Nephron progenitor cell (in vitro differentiated cells): ENCODE results near the gene THSD4.

Experiments
- DNase-seq: peaks from one replicate; pipeline ENCODE4 v3.0.0; 2021
- H3K27ac Mint-ChIP-seq: 2 replicates; pipeline ENCODE4 v1.8.0; 2021; ENCODE audit warnings: mild to moderate bottlenecking, moderate library complexity, mixed read lengths
- H3K27me3 Mint-ChIP-seq: 2 replicates; pipeline ENCODE4 v1.8.0; 2021; ENCODE audit warnings: mild to moderate bottlenecking, low read depth, mixed read lengths; ENCODE audit not compliant: poor library complexity
- H3K36me3 Mint-ChIP-seq: 2 replicates; pipeline ENCODE4 v1.8.0; 2021; ENCODE audit warnings: low read depth, mixed read lengths
- H3K4me1 Mint-ChIP-seq: 2 replicates; pipeline ENCODE4 v1.8.0; 2021; ENCODE audit warnings: mixed read lengths
- H3K4me3 Mint-ChIP-seq: 2 replicates; pipeline ENCODE4 v1.8.0; 2021; ENCODE audit warnings: mild to moderate bottlenecking, moderate library complexity, mixed read lengths
- H3K9me3 Mint-ChIP-seq: 2 replicates; pipeline ENCODE4 v1.8.0; 2021; ENCODE audit warnings: mild to moderate bottlenecking, moderate library complexity, mixed read lengths
- TF ChIP-seq, protein P1 (sequence below): fragments of 200-600 bp; sonication (generic); IDR thresholded peaks from 2 replicates; pipeline ENCODE4 v1.5.0; 2021; ENCODE audit warnings: antibody characterized with exemption

The THSD4 gene

DNA sequence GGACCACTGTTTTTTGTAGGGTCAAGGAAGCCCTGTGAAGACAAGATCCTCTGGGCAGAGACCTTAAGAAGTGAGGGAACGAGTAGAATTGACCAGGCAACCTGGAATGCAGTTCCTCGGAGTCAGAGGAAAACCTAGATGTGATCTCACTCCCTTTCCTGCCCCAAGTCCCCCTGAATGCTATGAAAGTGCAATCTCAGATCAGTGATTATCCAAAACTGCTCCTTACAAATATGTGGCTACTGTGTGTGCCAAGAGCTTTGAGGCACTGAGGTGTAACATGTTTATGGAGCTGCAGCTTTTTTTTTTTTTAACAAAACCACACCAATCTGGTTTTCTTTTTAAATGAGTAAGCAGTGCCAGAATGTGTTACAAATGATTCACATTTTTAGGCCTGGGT lies 35.8 kb downstream of the THSD4 start:
- Mint-ChIP-seq H3K36me3 (peaks cover 12% of the 10 kb centered on the region), H3K27me3 (peaks cover 3% of the 10 kb centered on the region), H3K4me3 (no peak overlapping the region), H3K27ac (peak overlapping the region; percentile 28), H3K4me1 (peaks cover 39% of the 10 kb centered on the region), H3K9me3 (no peaks in the 10 kb centered on the region)
- TF ChIP-seq, protein P1, sequence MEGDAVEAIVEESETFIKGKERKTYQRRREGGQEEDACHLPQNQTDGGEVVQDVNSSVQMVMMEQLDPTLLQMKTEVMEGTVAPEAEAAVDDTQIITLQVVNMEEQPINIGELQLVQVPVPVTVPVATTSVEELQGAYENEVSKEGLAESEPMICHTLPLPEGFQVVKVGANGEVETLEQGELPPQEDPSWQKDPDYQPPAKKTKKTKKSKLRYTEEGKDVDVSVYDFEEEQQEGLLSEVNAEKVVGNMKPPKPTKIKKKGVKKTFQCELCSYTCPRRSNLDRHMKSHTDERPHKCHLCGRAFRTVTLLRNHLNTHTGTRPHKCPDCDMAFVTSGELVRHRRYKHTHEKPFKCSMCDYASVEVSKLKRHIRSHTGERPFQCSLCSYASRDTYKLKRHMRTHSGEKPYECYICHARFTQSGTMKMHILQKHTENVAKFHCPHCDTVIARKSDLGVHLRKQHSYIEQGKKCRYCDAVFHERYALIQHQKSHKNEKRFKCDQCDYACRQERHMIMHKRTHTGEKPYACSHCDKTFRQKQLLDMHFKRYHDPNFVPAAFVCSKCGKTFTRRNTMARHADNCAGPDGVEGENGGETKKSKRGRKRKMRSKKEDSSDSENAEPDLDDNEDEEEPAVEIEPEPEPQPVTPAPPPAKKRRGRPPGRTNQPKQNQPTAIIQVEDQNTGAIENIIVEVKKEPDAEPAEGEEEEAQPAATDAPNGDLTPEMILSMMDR = no peak
- DNase-seq = no peak

DNA sequence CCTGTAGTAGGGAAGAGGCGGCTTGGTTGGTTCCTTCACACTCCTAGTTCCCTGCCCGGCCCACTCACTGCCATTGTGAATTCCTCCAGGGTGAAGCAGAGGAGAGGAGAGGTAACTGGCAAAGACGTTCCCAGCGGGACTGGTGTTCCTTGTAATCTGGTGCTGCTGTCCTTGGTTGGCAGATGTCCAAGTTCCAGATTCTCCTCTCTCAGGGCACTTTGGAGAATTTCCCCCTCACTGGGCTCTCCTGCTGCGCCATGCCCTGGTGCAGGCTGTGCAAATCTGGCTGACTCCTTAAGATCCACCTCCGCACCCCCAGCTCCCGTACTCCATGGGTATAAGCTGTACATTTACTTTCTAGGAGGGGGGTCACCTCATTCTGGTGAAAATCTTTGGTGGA lies 37.3 kb downstream of the THSD4 start:
- DNase-seq = no peak
- Mint-ChIP-seq H3K27ac (no peak overlapping the region), H3K36me3 (peaks cover 12% of the 10 kb centered on the region), H3K9me3 (no peaks in the 10 kb centered on the region), H3K27me3 (peaks cover 3% of the 10 kb centered on the region), H3K4me1 (peaks cover 37% of the 10 kb centered on the region), H3K4me3 (no peak overlapping the region)
- TF ChIP-seq, protein P1 = no peak

DNA sequence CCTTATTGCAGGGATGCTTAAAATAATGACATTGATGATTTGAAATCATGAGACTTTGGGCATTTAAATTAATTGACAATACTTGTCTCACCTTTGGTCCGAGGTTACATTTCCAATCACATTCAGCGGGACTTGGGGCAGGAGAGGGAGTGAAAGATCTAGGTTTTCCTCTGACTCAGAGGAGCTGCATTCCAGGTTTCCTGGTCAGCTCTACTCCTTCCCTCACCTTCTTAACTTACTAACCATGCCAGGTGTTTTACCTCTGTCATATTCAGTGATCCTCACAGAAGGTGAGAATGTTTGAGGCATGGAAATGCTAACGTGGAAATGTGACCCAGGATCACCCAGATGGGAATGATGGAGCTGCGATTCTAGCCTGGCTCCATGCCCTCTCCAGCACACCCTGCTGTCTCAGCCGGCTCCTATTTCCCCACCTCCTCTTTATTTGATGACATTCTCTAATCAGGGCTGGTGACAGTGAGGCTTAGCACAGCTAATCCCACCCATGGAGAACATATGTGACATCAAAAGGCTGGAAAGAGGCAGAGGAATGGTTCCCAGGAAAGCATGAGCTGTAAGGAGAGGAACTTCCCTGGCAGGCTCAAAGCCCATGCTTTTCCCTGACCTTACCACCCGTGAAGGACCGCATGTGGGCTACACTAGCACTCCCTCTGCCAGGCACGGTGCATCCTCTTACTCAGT lies 38.7 kb downstream of the THSD4 start:
- DNase-seq = no peak
- peaks cover 3% of the 10 kb centered on the region for H3K27me3 Mint-ChIP-seq
- H3K9me3 Mint-ChIP-seq = no peaks in the 10 kb centered on the region
- H3K4me3 Mint-ChIP-seq = no peak overlapping the region
- peaks cover 19% of the 10 kb centered on the region for H3K36me3 Mint-ChIP-seq
- no peak overlapping the region for H3K27ac Mint-ChIP-seq
- TF ChIP-seq, protein P1 = no peak
- H3K4me1 Mint-ChIP-seq = peaks cover 29% of the 10 kb centered on the region

DNA sequence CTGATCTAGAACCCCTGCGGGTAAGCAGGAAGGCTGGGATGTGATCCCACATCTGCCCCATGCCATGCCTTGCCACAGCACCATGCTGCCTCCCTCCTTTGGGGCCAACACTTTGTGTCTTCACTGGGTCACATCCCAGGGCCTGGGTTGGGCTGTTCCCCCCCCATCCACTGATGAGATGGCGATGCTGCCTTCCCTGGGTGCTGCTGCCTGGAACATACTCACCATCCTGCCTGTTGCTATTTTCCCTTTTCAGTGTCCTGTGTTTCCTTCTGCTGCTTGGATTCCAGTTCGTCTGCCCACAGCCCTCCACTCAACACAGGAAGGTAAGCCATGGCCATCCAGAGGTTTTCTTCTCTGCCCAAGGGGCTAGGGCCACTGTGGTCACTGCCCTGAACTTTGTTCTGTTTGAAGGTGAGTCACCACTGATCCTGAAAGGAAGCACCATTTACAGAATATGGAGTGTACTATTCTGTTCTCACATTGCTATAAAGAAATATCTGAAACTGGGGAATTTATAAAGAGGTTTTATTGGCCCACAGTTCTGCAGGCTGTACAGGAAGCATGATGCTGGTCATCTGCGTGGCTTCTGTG lies 39.4 kb downstream of the THSD4 start:
- Mint-ChIP-seq H3K27me3 (peaks cover 3% of the 10 kb centered on the region), H3K9me3 (no peaks in the 10 kb centered on the region), H3K36me3 (peaks cover 21% of the 10 kb centered on the region), H3K4me3 (no peak overlapping the region), H3K4me1 (peaks cover 24% of the 10 kb centered on the region), H3K27ac (no peak overlapping the region)
- TF ChIP-seq, protein P1 = no peak
- no peak for DNase-seq

DNA sequence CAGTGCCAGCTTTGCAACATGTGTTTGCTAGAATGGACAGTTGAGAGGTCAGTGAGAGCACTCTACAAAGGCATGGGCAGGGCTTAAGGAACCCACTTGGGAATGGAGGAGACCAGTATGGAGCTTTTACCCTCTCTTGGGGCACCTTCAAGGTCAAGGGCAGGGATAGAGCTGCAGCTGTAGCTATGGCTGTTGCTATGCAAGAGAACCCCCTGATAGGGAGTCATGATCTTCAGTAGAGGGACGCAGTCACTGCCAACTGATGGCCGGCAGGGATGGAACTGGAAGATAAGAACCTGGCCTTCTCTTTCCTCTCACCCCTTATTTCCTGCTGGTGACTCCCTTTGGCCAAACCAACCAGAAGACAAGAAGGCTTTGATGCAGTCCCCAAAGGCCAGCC lies 40.3 kb downstream of the THSD4 start:
- H3K36me3 Mint-ChIP-seq = peaks cover 23% of the 10 kb centered on the region
- H3K4me3 Mint-ChIP-seq = no peak overlapping the region
- DNase-seq = no peak
- peaks cover 3% of the 10 kb centered on the region for H3K27me3 Mint-ChIP-seq
- H3K4me1 Mint-ChIP-seq = peaks cover 16% of the 10 kb centered on the region
- TF ChIP-seq, protein P1 = no peak
- H3K27ac Mint-ChIP-seq = no peak overlapping the region
- no peaks in the 10 kb centered on the region for H3K9me3 Mint-ChIP-seq

DNA sequence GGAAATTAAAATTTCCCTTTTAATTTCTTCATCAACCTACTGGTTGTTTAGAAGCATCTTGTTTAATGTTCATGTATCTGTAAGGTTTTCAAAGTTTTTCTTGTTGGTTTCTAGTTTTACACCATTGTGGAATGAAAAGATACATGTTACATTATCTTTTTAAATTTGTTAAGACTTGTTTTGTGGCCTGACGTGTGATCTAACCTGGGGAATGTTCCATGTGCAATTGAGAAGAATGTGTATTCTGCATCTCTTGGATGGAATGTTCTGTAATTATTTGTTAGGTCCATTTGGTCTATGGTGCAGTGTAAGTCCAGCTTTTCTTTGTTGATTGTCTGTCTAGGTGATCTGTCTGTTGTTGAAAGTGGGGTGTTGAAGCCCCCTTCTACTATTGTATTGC lies 45.7 kb downstream of the THSD4 start:
- no peaks in the 10 kb centered on the region for H3K4me1 Mint-ChIP-seq
- H3K27ac Mint-ChIP-seq = no peak overlapping the region
- TF ChIP-seq, protein P1 = no peak
- peaks cover 25% of the 10 kb centered on the region for H3K9me3 Mint-ChIP-seq
- no peak for DNase-seq
- peaks cover 45% of the 10 kb centered on the region for H3K36me3 Mint-ChIP-seq
- peaks cover 6% of the 10 kb centered on the region for H3K27me3 Mint-ChIP-seq
- no peak overlapping the region for H3K4me3 Mint-ChIP-seq
